Measurements from ENCODE around the gene ENKUR.

Gene ENKUR

DNA sequence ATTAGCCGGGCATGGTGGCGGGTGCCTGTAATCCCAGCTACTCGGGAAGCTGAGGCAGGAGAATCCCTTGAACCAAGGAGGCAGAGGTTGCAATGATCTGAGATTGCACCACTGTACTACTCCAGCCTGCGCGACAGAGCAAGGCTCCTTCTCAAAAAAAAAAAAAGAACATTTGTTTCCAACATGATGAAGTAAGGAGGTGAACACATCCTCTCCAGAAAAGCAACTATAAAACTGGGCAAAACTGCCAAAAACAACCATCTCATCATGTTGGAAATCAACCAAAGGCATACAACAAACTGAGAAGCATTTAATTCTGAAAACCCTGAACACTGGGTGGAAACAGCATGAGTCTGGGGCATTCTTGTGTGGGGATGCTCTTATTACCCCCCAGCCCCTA is 77.9 kb downstream of the ENKUR start:
- H3K27me3 ChIP-seq (replicated peaks in 2 of 5; ENCODE audit: control insufficient read depth in 4 of 5, insufficient read depth in 5 of 5, low read length in 4 of 5) = no peaks in the 10 kb centered on the region
- H3K4me1 ChIP-seq (ENCODE audit: control extremely low read depth in 1 of 4, control insufficient read depth in 4 of 4, insufficient read depth in 4 of 4, low read length in 3 of 4) = no peaks in the 10 kb centered on the region
- DNase-seq = no peak
- 100% methylated on average over 1 of the region's 5 CpGs for WGBS (ENCODE audit: insufficient coverage)
- H3K36me3 ChIP-seq (ENCODE audit: control insufficient read depth in 4 of 4, insufficient read depth in 4 of 4, low read length in 3 of 4) = no peaks in the 10 kb centered on the region
- ChIA-PET CTCF (interaction anchor here (1.3 kb wide), 1 partner anchor 9 kb away, joined by 5 read pairs; no protein-coding TSS in a partner anchor), POLR2A (no interaction called here)
- no peak overlapping the region for H3K27ac ChIP-seq (ENCODE audit: insufficient read depth in 1 of 2, low read depth in 1 of 2, low read length in 2 of 2, poor library complexity in 1 of 2, severe bottlenecking in 2 of 2)
- H3K9me3 ChIP-seq (ENCODE audit: control extremely low read depth in 1 of 5, control insufficient read depth in 4 of 5, insufficient read depth in 2 of 5, low read depth in 1 of 5, low read length in 4 of 5) = no peaks in the 10 kb centered on the region
- H3K4me3 ChIP-seq (ENCODE audit: control insufficient read depth in 1 of 7, extremely low read depth in 1 of 7, insufficient read depth in 4 of 7, low read depth in 2 of 7, low read length in 6 of 7) = no peak overlapping the region

DNA sequence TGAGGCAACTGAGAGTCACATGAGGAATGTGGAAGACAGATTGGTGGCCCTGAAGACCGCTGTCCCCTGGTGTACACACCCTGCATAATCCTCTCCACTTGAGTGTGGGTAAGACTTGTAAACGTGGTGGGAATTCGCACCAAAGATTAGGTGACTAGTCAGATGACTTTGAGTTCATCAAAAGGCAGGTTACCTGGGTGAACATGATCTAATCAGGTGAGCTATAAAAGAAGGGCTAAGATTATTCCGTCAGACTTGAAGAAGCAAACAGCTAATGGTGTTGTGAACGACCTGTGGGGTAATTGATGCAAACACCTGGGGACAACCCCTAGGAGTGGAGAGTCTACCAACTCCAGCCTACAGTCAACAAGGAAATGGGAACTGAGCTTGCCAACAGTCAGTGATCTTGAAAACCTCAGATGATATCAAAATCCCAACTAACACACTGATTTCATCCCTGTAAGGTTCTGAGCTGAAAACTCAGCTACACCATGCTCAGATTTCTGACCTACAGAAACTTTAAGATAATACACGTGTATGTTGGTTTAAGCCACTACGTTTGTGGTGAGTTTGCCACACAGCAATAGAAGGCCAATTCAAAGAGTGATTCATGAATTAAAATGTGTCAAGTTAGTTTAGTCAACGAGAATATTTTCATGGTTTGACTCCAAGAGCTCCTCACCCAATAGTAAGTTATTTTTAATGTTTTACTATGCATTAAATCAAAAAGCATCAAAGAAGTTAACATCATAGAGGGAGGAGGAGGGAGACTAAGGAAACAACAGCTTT is 80.3 kb downstream of the ENKUR start:
- ChIA-PET POLR2A (no interaction called here), CTCF (interaction anchor here (0.6 kb wide), 1 partner anchor 55 kb away, joined by 3 read pairs; no protein-coding TSS in a partner anchor)
- no peaks in the 10 kb centered on the region for H3K9me3 ChIP-seq (ENCODE audit: control extremely low read depth in 1 of 5, control insufficient read depth in 4 of 5, insufficient read depth in 2 of 5, low read depth in 1 of 5, low read length in 4 of 5)

More for the DNA sequence above, 80.3 kb downstream of the ENKUR start:
- DNase-seq = no peak
- H3K4me1 ChIP-seq (ENCODE audit: control extremely low read depth in 1 of 4, control insufficient read depth in 4 of 4, insufficient read depth in 4 of 4, low read length in 3 of 4) = no peaks in the 10 kb centered on the region
- no peaks in the 10 kb centered on the region for H3K27me3 ChIP-seq (replicated peaks in 2 of 5; ENCODE audit: control insufficient read depth in 4 of 5, insufficient read depth in 5 of 5, low read length in 4 of 5)
- H3K36me3 ChIP-seq (ENCODE audit: control insufficient read depth in 4 of 4, insufficient read depth in 4 of 4, low read length in 3 of 4) = no peaks in the 10 kb centered on the region
- 95% methylated on average over 7 of the region's 8 CpGs for WGBS (ENCODE audit: insufficient coverage)
- no peak overlapping the region for H3K4me3 ChIP-seq (ENCODE audit: control insufficient read depth in 1 of 7, extremely low read depth in 1 of 7, insufficient read depth in 4 of 7, low read depth in 2 of 7, low read length in 6 of 7)
- H3K27ac ChIP-seq (ENCODE audit: insufficient read depth in 1 of 2, low read depth in 1 of 2, low read length in 2 of 2, poor library complexity in 1 of 2, severe bottlenecking in 2 of 2) = no peak overlapping the region

All from common myeloid progenitor, CD34-positive (primary cell).